Transverse colon (tissue), 4 donors: Measurements from ENCODE around the gene UPP2. TPM values are rescaled to one million over a fixed set of nuclear protein-coding genes. Genes with fewer than 3 reads are reported as not detected.

ENCODE experiments used
- DNase-seq: peaks from one replicate; pipeline ENCODE4 v3.0.0-alpha.2; 2019
- H3K27ac ChIP-seq, 4 donors: fragments of 200-600 bp; sonication (generic); 2 replicates each; pipeline ENCODE4 v1.5.1; 2016 to 2018; ENCODE audit warnings: inconsistent platforms in 4 of 4
- H3K27me3 ChIP-seq: fragments of 200-600 bp; sonication (generic); 2 replicates; pipeline ENCODE4 v1.5.1; 2017; ENCODE audit warnings: inconsistent platforms
- H3K36me3 ChIP-seq, 4 donors: fragments of 200-600 bp; sonication (generic); 2 replicates each; pipeline ENCODE4 v1.5.1; 2017 to 2019; ENCODE audit warnings: inconsistent platforms in 4 of 4
- H3K4me1 ChIP-seq, 4 donors: fragments of 200-600 bp; sonication (generic); 2 replicates each; pipeline ENCODE4 v1.5.1; 2017 to 2020; ENCODE audit warnings: inconsistent platforms in 4 of 4
- H3K4me3 ChIP-seq, 4 donors: fragments of 200-600 bp; sonication (generic); 1 replicate in 1 of 4; 2 replicates in 3 of 4; pipeline versions ENCODE4 v1.5.1 to v1.6.1; 2017 to 2019; ENCODE audit warnings: inconsistent platforms in 4 of 4
- H3K9me3 ChIP-seq, 2 donors: fragments of 200-600 bp; sonication (generic); 2 replicates each; pipeline ENCODE4 v1.5.1; 2017 to 2019; ENCODE audit warnings: inconsistent platforms in 2 of 2
- EP300 ChIP-seq: sonication (generic); formaldehyde crosslinking; IDR thresholded peaks from one replicate; pipeline ENCODE4 v1.6.1; 2017; ENCODE audit warnings: antibody characterized with exemption, low read depth
- POLR2A ChIP-seq: fragments of 450-650 bp; IDR thresholded peaks from one replicate; pipeline ENCODE4 v1.6.1; 2016; ENCODE audit warnings: antibody characterized with exemption, mild to moderate bottlenecking, moderate library complexity
- POLR2AphosphoS5 ChIP-seq, 3 donors: sonication (generic); formaldehyde crosslinking; IDR thresholded peaks; one replicate each; pipeline ENCODE4 v1.6.1; 2016; ENCODE audit warnings: antibody characterized with exemption in 3 of 3
- WGBS, 2 donors: methylation state at CpG; one replicate each; pipeline ENCODE4 v1.1.5; 2018; ENCODE audit warnings: low coverage in 1 of 2; 5-methylcytosine and 5-hydroxymethylcytosine counted together
- in situ Hi-C, 4 donors: fragments of 200-750 bp; cut with MboI; loops; one replicate each; pipeline versions ENCODE4 v1.15.0 to v1.15.1; 2017; ENCODE audit warnings: low sequenced_read_pairs in 3 of 4, low pct_ligation_motif_present in 1 of 4, low pct_unique_long_range_greater_than_20kb in 1 of 4
- intact Hi-C: fragments of 100-400 bp; cut with DNase I; formaldehyde crosslinking; loops from one replicate; pipeline ENCODE4 v1.15.1; 2023; ENCODE audit warnings: low total_unique reads
- total RNA-seq, 4 donors: library from RNA; depleted of rRNA; stranded (reverse); fragments of >200 nt; gene quantifications; one replicate each; pipeline ENCODE4 v1.1.0, GENCODE V29; 2016
- TF ChIP-seq, protein P1 (sequence below), 5 experiments: fragments of 200-600 bp in 3 of 5; fragments of 450-650 bp in 2 of 5; sonication (generic) in 3 of 5; IDR thresholded peaks; 1 replicate in 2 of 5; 2 replicates in 3 of 5; pipeline ENCODE4 v1.5.1; 2016 to 2017; ENCODE audit warnings: antibody characterized with exemption in 5 of 5, inconsistent platforms in 3 of 5, mild to moderate bottlenecking in 2 of 5, moderate library complexity in 1 of 5

UPP2 gene
- total RNA-seq, 4 donors from 2014 or later = not detected

DNA sequence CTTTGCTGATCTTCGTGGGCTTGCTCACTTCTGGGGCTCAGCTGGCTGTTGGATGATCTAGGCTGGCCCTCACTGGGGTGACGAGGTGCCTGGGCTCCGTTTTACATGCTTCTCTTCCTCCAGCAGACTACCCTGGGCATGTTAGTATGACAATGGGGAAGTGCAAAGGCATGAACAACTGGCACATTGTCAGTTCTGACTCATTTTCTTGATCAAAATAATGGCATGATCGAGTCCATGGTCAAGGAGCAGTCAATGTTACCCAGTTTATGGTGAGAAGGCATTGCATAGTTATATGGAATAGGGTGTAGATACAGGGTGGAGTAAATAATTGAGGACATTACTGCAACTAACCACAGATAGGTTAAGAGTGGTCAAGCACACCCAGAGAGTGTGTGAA, 10.0 kb upstream of the UPP2 start:
- WGBS, 2 donors = 67 to 75% methylated on average over 1 to 4 of the region's 4 CpGs
- H3K9me3 ChIP-seq = peaks cover 6 to 8% of the 10 kb centered on the region in 2 donors
- H3K27me3 ChIP-seq = no peaks in the 10 kb centered on the region
- no peak for TF ChIP-seq EP300
- TF ChIP-seq POLR2A = no peak
- TF ChIP-seq, protein P1, sequence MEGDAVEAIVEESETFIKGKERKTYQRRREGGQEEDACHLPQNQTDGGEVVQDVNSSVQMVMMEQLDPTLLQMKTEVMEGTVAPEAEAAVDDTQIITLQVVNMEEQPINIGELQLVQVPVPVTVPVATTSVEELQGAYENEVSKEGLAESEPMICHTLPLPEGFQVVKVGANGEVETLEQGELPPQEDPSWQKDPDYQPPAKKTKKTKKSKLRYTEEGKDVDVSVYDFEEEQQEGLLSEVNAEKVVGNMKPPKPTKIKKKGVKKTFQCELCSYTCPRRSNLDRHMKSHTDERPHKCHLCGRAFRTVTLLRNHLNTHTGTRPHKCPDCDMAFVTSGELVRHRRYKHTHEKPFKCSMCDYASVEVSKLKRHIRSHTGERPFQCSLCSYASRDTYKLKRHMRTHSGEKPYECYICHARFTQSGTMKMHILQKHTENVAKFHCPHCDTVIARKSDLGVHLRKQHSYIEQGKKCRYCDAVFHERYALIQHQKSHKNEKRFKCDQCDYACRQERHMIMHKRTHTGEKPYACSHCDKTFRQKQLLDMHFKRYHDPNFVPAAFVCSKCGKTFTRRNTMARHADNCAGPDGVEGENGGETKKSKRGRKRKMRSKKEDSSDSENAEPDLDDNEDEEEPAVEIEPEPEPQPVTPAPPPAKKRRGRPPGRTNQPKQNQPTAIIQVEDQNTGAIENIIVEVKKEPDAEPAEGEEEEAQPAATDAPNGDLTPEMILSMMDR (IDR thresholded peaks at IDR 0.05) = no peak
- TF ChIP-seq POLR2AphosphoS5 (IDR thresholded peaks at IDR 0.05) = no peak
- no peak for DNase-seq
- in situ Hi-C loops = no loop called here
- H3K4me3 ChIP-seq = no peak overlapping the region
- H3K4me1 ChIP-seq = peaks cover 0 to 21% (median 9%) of the 10 kb centered on the region in 4 donors
- no peaks in the 10 kb centered on the region for H3K36me3 ChIP-seq
- H3K27ac ChIP-seq = no peak overlapping the region
- intact Hi-C loops = no loop called here

DNA sequence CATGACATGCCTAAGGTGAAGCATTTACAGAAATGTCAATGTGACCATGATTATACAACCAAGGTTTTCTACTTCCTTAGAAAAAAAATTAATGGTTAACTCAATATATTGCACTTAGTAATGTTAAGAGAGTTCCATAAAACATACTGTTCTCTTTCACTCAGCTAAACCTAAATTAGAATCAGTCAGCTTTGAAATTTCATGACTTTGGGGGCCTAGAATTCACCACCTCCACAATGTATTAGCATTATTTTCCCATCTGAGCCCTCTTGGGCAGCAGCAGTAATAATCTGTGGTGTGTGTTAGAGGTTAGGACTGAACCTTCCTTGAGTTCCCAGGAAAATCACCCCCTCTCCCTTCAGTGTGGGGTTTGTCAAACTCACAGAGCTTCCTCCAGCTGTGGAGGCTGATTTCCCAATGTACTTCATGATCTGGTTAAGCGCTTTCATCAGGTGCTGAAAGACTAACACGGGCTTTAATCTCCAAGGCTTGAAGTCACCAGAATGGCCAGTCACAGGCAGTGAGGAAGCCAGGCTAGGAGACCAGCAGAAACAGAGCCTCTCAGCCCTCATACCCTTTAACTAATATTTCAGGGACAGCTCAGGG, 7.1 kb upstream of the UPP2 start:
- no peak for TF ChIP-seq EP300
- TF ChIP-seq, protein P1 (IDR thresholded peaks at IDR 0.05) = no peak
- TF ChIP-seq POLR2AphosphoS5 (IDR thresholded peaks at IDR 0.05) = no peak
- TF ChIP-seq POLR2A = no peak
- Histone ChIP-seq H3K4me3 (no peak overlapping the region), H3K27me3 (no peaks in the 10 kb centered on the region), H3K27ac (peak overlapping the region; percentile 76 to 84 (median 82)), H3K36me3 (no peaks in the 10 kb centered on the region), H3K4me1 (peaks cover 0 to 21% (median 9%) of the 10 kb centered on the region in 4 donors), H3K9me3 (no peaks in the 10 kb centered on the region)
- WGBS, 2 donors = 50 to 69% methylated on average over 1 to 2 of the region's 2 CpGs
- peak; percentile 16 for DNase-seq
- intact Hi-C loops = no loop called here
- in situ Hi-C loops = no loop called here

DNA sequence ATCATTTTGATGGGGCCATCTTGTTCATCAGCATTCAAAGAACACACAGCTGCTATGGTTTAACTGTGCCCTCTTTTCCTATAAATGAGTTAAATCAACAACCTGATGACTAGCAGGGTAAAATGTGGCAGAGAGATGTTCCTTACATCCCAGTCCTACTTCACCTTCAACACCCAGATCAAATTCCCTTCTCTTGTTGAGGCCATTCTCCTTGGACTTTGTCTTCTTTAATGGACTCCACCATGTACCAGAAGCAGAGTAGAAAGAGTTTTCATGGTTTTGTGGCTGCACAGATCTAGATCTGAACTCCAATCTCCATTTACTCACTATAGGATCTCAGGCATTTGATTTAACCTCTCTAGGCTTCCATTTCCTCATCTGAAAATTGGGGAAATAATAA, 6.4 kb upstream of the UPP2 start:
- no peaks in the 10 kb centered on the region for H3K36me3 ChIP-seq
- in situ Hi-C loops = no loop called here
- no peak for TF ChIP-seq POLR2A
- no peak for TF ChIP-seq EP300
- TF ChIP-seq, protein P1 (IDR thresholded peaks at IDR 0.05) = no peak
- no peak for TF ChIP-seq POLR2AphosphoS5 (IDR thresholded peaks at IDR 0.05)
- no peaks in the 10 kb centered on the region for H3K27me3 ChIP-seq
- intact Hi-C loops = no loop called here
- no peak for DNase-seq
- peaks cover 0 to 21% (median 9%) of the 10 kb centered on the region in 4 donors for H3K4me1 ChIP-seq
- peak overlapping the region; percentile 76 to 84 (median 82) for H3K27ac ChIP-seq
- no peak overlapping the region for H3K4me3 ChIP-seq
- H3K9me3 ChIP-seq = no peaks in the 10 kb centered on the region

DNA sequence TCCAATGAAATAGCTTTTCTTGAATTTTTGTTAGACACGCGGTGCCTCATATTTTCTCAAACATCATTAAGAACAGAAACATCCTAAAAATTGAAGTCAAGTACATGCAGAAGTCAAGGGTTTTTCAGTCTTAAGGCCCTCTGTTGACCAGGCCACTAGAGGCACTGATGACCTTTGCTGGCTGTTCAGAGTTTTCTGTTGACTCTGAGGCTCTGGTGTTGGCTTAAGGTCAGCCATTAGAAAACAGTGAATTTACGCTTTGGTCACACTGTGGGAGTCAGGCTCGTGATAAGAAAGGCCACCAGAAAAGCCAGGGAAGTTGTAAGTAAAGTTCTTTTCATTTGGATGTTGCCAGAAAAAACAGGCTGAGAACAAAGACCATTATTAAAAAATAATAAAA, 5.8 kb upstream of the UPP2 start:
- WGBS, 2 donors = 92 to 93% methylated on average over 4 of the region's 4 CpGs
- in situ Hi-C loops = no loop called here
- Histone ChIP-seq H3K36me3 (no peaks in the 10 kb centered on the region), H3K4me1 (peaks cover 0 to 21% (median 9%) of the 10 kb centered on the region in 4 donors), H3K9me3 (no peaks in the 10 kb centered on the region), H3K27me3 (no peaks in the 10 kb centered on the region), H3K4me3 (no peak overlapping the region), H3K27ac (peak overlapping the region in 1 of 4 donors; percentile 81)
- DNase-seq = no peak
- TF ChIP-seq EP300 = no peak
- intact Hi-C loops = no loop called here

DNA sequence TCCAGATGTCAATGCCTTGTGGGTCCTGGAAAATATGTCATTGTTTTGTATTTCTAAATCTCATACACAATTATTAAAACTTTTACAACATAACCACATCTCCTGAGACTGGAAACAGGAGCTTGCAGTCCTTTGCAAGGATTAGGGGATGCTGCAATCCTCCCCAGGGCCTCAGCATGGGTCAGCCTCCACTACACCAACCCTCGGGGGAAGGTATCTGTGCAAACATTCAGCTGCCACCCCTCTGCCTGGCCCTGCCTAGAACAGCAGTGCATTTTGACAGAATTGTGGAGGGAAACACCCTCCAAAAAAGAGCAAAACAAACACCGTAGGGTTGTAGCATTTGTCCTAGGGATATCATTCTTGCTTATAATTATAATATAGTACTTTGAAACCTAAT, 4.2 kb upstream of the UPP2 start:
- Histone ChIP-seq H3K9me3 (no peaks in the 10 kb centered on the region), H3K36me3 (no peaks in the 10 kb centered on the region), H3K4me1 (peaks cover 0 to 21% (median 9%) of the 10 kb centered on the region in 4 donors), H3K4me3 (no peak overlapping the region), H3K27ac (no peak overlapping the region), H3K27me3 (no peaks in the 10 kb centered on the region)
- intact Hi-C loops = no loop called here
- 80 to 83% methylated on average over 1 to 2 of the region's 2 CpGs for WGBS, 2 donors
- no peak for DNase-seq
- in situ Hi-C loops = no loop called here
- TF ChIP-seq EP300 (no peak), POLR2A (no peak), POLR2AphosphoS5 (IDR thresholded peaks at IDR 0.05) (no peak)
- TF ChIP-seq, protein P1 (IDR thresholded peaks at IDR 0.05) = no peak
